Kidney (tissue), 14 donors: Measurements from ENCODE around the gene PRKCQ. TPM values are rescaled to one million over a fixed set of nuclear protein-coding genes. Genes with fewer than 3 reads are reported as not detected.

Experiments
- DNase-seq, 5 donors: peaks; one replicate each; pipeline ENCODE4 v3.0.0-alpha.2; 2013 to 2020
- FAIRE-seq: peaks from 2 replicates; lab custom pipeline; 2012; peaks lifted over from hg19 to GRCh38; lab: Jason Lieb, UNC
- H3K27ac ChIP-seq, 2 donors: one replicate each; pipeline ENCODE4 v1.7.0; 2013; ENCODE audit warnings: low read depth in 2 of 2, low read length in 2 of 2, inconsistent platforms in 1 of 2
- H3K27me3 ChIP-seq: one replicate; pipeline ENCODE4 v1.7.1; 2013; ENCODE audit warnings: low read length, inconsistent platforms; ENCODE audit not compliant: control insufficient read depth, insufficient read depth
- H3K36me3 ChIP-seq, 3 donors: one replicate each; pipeline versions ENCODE4 v1.7.0 to v1.7.1; 2013; ENCODE audit warnings: low read length in 3 of 3, control low read depth in 1 of 3, inconsistent platforms in 1 of 3; ENCODE audit not compliant: insufficient read depth in 3 of 3, control insufficient read depth in 2 of 3
- H3K4me1 ChIP-seq, 3 donors: one replicate each; pipeline versions ENCODE4 v1.7.0 to v1.7.1; 2013; ENCODE audit warnings: low read length in 3 of 3, inconsistent platforms in 1 of 3, low read depth in 1 of 3; ENCODE audit not compliant: control insufficient read depth in 2 of 3, insufficient read depth in 2 of 3
- H3K4me3 ChIP-seq, 3 donors: one replicate each; pipeline versions ENCODE4 v1.7.0 to v1.8.1; 2013; ENCODE audit warnings: low read length in 3 of 3, control low read depth in 1 of 3, inconsistent platforms in 1 of 3
- H3K9ac ChIP-seq, 3 donors: one replicate each; pipeline versions ENCODE4 v1.7.0 to v1.7.1; 2013; ENCODE audit warnings: low read length in 3 of 3, control low read depth in 1 of 3, inconsistent platforms in 1 of 3
- H3K9me3 ChIP-seq, 3 donors: one replicate each; pipeline versions ENCODE4 v1.7.0 to v1.7.1; 2013; ENCODE audit warnings: low read length in 3 of 3, control low read depth in 1 of 3, inconsistent platforms in 1 of 3; ENCODE audit not compliant: control insufficient read depth in 2 of 3, insufficient read depth in 1 of 3
- intact Hi-C: fragments of 100-400 bp; cut with DNase I; formaldehyde crosslinking; loops from one replicate; pipeline ENCODE4 v1.11.1; 2022
- polyA plus RNA-seq: library from polyadenylated mRNA; stranded (reverse); fragments of 350-450 nt; fragmentation: Illumina TruSeq; extraction: RNeasy Lipid Tissue Mini Kit (QIAGEN cat#74804); gene quantifications from one replicate; pipeline ENCODE4 v1.2.3, GENCODE V29; 2014; ENCODE audit warnings: low read depth, low replicate concordance; ENCODE audit not compliant: insufficient read depth
- total RNA-seq: library from RNA; stranded (reverse); fragmentation: NEBNext Ultra II Directional; extraction: Animal tissue kit (Norgen Biotek cat#: 25700); gene quantifications from one replicate; pipeline ENCODE4 v1.2.1, GENCODE V29; 2021
- TF ChIP-seq, protein P1 (sequence below): IDR thresholded peaks from 3 replicates; pipeline ENCODE4 v1.5.1; 2012; ENCODE audit warnings: mild to moderate bottlenecking, moderate library complexity, borderline replicate concordance; ENCODE audit not compliant: insufficient read depth; ENCODE audit errors: extremely low read depth
- donor health status: control.
- donor health status: control.
- donor health status: control.
- donor health status: control.
- donor health status: control.
- donor health status: DM: yes; HTN: yes; CAD: no.
- donor health status: Normal renal cell carcinoma (clear cell type).

Gene PRKCQ
- total and polyA plus RNA-seq, 2 donors from 2014 or later: 6.1 to 17.5 TPM

DNA sequence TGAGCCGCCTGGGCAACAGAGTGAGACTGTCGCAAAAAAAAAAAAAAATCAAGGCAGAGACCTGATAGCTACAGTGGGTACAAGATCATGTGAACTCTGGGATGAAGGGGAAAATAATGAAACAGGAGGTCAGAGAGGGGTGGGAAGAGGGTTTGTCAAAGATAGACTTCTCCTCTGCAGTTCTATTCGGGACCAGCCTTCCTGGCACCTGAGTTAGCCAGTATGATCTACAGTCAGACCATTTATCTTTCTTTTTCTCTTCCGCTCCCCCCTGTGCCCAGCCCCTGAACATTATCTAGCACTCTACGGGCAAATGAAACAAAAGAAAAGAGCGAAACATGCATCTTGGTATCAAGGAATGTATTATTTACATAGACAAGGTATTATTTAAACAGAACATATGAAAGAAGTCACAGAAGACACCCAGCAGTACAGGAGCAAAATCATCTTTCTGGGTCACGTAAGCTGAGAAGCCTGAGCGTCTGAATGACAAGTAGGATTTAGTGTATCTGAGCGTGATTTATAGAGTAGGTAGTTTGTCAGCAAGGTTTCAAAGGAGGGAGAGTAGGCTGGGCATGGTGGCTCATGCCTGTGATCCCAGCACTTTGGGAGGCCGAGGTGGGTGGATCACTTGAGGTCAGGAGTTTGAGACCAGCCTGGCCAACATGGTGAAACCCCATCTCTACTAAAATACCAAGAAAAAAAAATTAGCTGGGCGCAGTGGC, 109.0 kb downstream of the PRKCQ start:
- DNase-seq: no peak
- Histone ChIP-seq H3K36me3 (no peaks in the 10 kb centered on the region), H3K27me3 (no peaks in the 10 kb centered on the region), H3K4me3 (no peak overlapping the region), H3K9me3 (no peaks in the 10 kb centered on the region), H3K4me1 (peaks cover 3 to 10% (median 4%) of the 10 kb centered on the region in 3 donors), H3K27ac (no peak overlapping the region), H3K9ac (no peak overlapping the region)
- intact Hi-C loops: no loop called here
- TF ChIP-seq, protein P1, sequence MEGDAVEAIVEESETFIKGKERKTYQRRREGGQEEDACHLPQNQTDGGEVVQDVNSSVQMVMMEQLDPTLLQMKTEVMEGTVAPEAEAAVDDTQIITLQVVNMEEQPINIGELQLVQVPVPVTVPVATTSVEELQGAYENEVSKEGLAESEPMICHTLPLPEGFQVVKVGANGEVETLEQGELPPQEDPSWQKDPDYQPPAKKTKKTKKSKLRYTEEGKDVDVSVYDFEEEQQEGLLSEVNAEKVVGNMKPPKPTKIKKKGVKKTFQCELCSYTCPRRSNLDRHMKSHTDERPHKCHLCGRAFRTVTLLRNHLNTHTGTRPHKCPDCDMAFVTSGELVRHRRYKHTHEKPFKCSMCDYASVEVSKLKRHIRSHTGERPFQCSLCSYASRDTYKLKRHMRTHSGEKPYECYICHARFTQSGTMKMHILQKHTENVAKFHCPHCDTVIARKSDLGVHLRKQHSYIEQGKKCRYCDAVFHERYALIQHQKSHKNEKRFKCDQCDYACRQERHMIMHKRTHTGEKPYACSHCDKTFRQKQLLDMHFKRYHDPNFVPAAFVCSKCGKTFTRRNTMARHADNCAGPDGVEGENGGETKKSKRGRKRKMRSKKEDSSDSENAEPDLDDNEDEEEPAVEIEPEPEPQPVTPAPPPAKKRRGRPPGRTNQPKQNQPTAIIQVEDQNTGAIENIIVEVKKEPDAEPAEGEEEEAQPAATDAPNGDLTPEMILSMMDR: no peak
- no peak for FAIRE-seq

DNA sequence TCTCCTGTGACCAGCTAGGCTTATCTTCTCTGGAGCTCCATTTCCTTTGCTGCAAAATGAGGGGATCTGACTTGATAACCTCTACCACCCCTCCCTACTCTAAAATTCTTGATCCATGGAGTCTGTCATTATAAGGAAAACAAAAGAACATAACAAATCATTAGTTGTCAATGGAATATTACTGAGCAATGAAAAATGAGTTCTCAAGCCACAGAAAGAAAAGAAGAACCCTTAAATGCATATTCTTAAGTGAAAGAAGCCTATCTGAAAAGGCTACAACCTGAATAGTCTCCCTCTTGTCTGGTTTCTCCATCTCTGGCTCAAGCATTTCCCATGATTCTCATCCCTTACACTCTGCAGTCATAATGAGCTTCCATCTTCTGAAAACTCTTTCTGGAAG, 110.4 kb downstream of the PRKCQ start:
- Histone ChIP-seq H3K36me3 (no peaks in the 10 kb centered on the region), H3K4me3 (no peak overlapping the region), H3K27me3 (no peaks in the 10 kb centered on the region), H3K9ac (no peak overlapping the region), H3K27ac (no peak overlapping the region), H3K4me1 (peaks cover 6 to 9% (median 7%) of the 10 kb centered on the region in 3 donors), H3K9me3 (no peaks in the 10 kb centered on the region)
- no peak for DNase-seq
- no peak for FAIRE-seq
- TF ChIP-seq, protein P1: no peak
- intact Hi-C loops: no loop called here

DNA sequence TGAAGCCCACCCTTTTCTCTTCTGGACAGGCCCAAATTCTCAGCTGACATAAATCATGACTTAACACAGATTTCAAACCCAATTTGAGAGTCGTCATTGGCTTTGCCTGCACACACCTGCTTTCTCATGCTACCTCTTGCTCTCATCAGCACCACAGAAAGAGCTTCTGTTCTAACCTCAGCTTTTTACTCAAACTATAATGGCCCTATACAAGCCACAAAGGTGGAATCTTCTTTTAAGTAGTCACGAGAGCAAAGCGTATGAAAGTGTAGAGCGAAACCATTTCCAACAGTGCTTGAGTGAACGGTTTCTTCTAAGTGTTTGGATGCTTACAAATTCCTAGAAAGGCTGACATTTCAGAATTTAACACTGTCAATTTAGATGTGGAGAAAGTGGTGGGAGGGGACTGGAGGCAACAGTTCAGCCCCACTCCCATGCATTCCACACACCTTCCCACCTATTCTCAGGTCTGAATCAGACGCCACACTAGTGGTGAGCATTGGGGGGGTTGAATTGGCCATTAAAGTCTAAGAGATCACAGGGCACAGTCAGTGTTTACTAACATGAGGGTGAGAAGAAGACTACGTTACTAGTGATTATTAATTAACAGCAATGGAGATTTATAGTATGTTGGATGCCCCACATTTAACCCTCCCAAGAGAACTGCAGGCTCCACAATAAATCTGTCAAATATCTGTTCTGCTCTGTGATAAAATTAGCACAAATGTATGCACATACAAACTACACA, 114.0 kb downstream of the PRKCQ start:
- peak overlapping the region; percentile 44 to 59 for H3K27ac ChIP-seq
- TF ChIP-seq, protein P1: no peak
- H3K27me3 ChIP-seq: no peaks in the 10 kb centered on the region
- DNase-seq: peak in 2 of 5 donors; percentile 47 to 73
- H3K9ac ChIP-seq: no peak overlapping the region
- peak overlapping the region in 1 of 3 donors; percentile 26 for H3K4me3 ChIP-seq
- FAIRE-seq: no peak
- H3K36me3 ChIP-seq: no peaks in the 10 kb centered on the region
- intact Hi-C loops: no loop called here
- peaks cover 6 to 8% (median 7%) of the 10 kb centered on the region in 3 donors for H3K4me1 ChIP-seq
- H3K9me3 ChIP-seq: no peaks in the 10 kb centered on the region
